Karpas-422 (cell line): ENCODE results near the gene IFNA1. TPM values are rescaled to one million over a fixed set of nuclear protein-coding genes. Genes with fewer than 3 reads are reported as not detected.

Experiments
- DNase-seq: peaks from one replicate; pipeline ENCODE4 v3.0.0-alpha.2; 2015
- H2AFZ ChIP-seq: fragments of 200-600 bp; sonication (generic); 2 replicates; pipeline ENCODE4 v1.6.1; 2014; ENCODE audit warnings: antibody characterized with exemption, low read length, mixed read lengths
- H3K27ac ChIP-seq: fragments of 200-600 bp; sonication (generic); 2 replicates; pipeline ENCODE4 v1.5.1; 2014; ENCODE audit warnings: mild to moderate bottlenecking, low read length, moderate library complexity
- H3K27me3 ChIP-seq: fragments of 200-600 bp; sonication (generic); 2 replicates; pipeline ENCODE4 v1.6.1; 2014; ENCODE audit warnings: low read length, mixed read lengths
- H3K36me3 ChIP-seq: fragments of 200-600 bp; sonication (generic); 2 replicates; pipeline ENCODE4 v1.6.1; 2014; ENCODE audit warnings: low read length, mixed read lengths; ENCODE audit not compliant: insufficient read depth
- H3K4me1 ChIP-seq: fragments of 200-600 bp; sonication (generic); 2 replicates; pipeline ENCODE4 v1.6.1; 2014; ENCODE audit warnings: mild to moderate bottlenecking, low read length, mixed read lengths
- H3K4me2 ChIP-seq: fragments of 200-600 bp; sonication (generic); 2 replicates; pipeline ENCODE4 v1.6.1; 2014; ENCODE audit warnings: low read length, low read depth, mild to moderate bottlenecking; ENCODE audit not compliant: poor library complexity, severe bottlenecking
- H3K4me3 ChIP-seq: fragments of 200-600 bp; sonication (generic); 2 replicates; pipeline ENCODE4 v1.5.1; 2014; ENCODE audit warnings: mild to moderate bottlenecking, antibody characterized with exemption, low read length, mixed read lengths
- H3K79me2 ChIP-seq: fragments of 200-600 bp; sonication (generic); 2 replicates; pipeline ENCODE4 v1.6.1; 2014; ENCODE audit warnings: mild to moderate bottlenecking, low read length, mixed read lengths
- H3K9ac ChIP-seq: fragments of 200-600 bp; sonication (generic); 2 replicates; pipeline ENCODE4 v1.6.0; 2014; ENCODE audit warnings: low read length
- H3K9me2 ChIP-seq: fragments of 200-600 bp; sonication (generic), shearing (Covaris generic); replicated peaks from 2 replicates; pipeline ENCODE4 v1.6.0; 2014; ENCODE audit warnings: mild to moderate bottlenecking, low read length, moderate library complexity; ENCODE audit not compliant: insufficient read depth
- H3K9me3 ChIP-seq: fragments of 300-700, 200-600 bp; sonication (generic); 2 replicates; pipeline ENCODE4 v1.6.1; 2014; ENCODE audit warnings: low read length, mixed read lengths
- H4K20me1 ChIP-seq: fragments of 200-600 bp; sonication (generic); 2 replicates; pipeline ENCODE4 v1.6.1; 2014; ENCODE audit warnings: mild to moderate bottlenecking, antibody characterized with exemption, low read length, low read depth; ENCODE audit not compliant: insufficient read depth
- total RNA-seq: library from RNA; depleted of rRNA; stranded (reverse); fragments of >200 nt; shearing (Covaris generic); gene quantifications from 2 replicates; pipeline ENCODE4 v1.2.3, GENCODE V29; 2014; ENCODE audit warnings: low replicate concordance

Gene IFNA1
- total RNA-seq, 1 experiment from 2014 or later, result not detected

DNA sequence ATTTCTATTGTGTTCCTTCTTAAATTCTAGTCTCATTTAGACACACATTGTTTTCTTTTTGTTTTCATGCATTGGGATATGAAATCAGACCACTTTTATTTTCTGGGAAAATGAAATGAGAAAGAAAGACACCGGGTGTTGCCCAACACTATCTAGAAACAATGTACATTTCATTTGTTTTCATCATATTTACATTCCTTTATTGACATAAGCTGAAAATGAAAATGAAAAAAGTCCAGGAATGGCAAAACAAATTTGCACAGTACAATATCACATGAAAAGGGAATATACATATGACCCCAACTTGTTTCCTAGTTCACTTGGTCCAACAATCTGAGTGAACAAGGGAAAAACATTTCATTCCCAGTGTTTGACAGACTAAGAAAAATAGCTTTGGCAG lies 21.1 kb downstream of the IFNA1 start:
- Histone ChIP-seq H3K4me3 (no peak overlapping the region), H3K9ac (no peak overlapping the region), H4K20me1 (no peaks in the 10 kb centered on the region), H3K4me1 (no peaks in the 10 kb centered on the region), H3K4me2 (no peak overlapping the region), H3K9me3 (no peaks in the 10 kb centered on the region), H3K27me3 (no peaks in the 10 kb centered on the region), H3K36me3 (no peaks in the 10 kb centered on the region), H3K9me2 (no peaks in the 10 kb centered on the region), H3K27ac (no peak overlapping the region), H2AFZ (no peak overlapping the region), H3K79me2 (no peaks in the 10 kb centered on the region)
- DNase-seq, result no peak

DNA sequence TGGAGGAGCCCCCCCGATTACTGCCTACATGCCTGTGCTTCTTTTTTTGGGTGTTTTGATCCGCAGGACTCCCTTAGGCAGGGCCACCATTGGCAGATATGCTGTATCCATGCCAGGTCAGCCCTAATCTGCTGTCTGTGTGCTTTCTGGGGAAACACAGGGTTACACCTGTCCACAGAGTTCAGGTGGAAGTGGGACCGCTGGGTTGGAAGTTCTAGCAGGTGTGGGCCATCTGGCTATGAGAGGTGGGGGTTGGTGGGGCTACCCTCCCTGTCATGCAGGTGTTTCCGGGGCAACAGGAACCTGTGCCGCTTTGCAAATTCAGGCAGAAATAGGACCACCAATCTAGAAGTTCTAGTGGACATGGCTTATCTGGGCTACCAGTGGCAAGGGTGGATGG lies 24.9 kb downstream of the IFNA1 start:
- Histone ChIP-seq H3K4me3 (no peak overlapping the region), H4K20me1 (no peaks in the 10 kb centered on the region), H3K4me2 (no peak overlapping the region), H3K27ac (no peak overlapping the region), H3K9me3 (no peaks in the 10 kb centered on the region), H2AFZ (no peak overlapping the region), H3K27me3 (no peaks in the 10 kb centered on the region), H3K9ac (no peak overlapping the region), H3K9me2 (no peaks in the 10 kb centered on the region), H3K79me2 (no peaks in the 10 kb centered on the region), H3K4me1 (no peaks in the 10 kb centered on the region), H3K36me3 (no peaks in the 10 kb centered on the region)
- no peak for DNase-seq

DNA sequence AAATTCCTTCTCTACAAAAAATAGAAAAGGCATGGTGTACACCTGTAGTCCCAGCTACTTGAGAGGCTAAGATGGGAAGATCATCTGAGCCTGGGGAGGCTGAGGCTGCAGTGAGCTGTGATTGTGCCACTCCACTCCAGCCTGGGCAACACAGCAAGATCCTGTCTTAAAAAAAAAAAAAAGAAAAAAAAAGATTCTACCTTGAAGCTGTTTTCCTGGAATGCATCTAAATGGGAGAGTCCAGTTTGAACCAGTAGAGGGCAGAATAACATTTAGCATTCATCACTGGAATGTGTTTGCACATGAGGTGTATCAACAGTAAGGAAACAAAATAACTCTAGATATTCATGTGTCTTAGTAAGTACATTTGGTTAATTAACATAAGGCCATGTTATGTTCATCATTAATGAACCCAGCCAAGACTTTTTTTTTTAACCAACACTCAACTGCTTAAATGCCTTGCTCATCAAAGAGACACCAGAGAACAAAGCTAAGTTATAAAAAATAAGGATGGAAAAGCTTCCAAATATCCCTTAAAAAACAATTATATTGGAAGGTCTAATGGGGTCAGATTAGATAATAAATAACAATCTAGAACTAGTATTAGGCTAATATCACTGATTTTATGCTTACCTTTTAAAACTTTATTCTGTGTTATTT lies 25.8 kb downstream of the IFNA1 start:
- Histone ChIP-seq H3K79me2 (no peaks in the 10 kb centered on the region), H3K9ac (no peak overlapping the region), H3K27me3 (no peaks in the 10 kb centered on the region), H4K20me1 (no peaks in the 10 kb centered on the region), H3K4me3 (no peak overlapping the region), H3K4me2 (no peak overlapping the region), H3K9me2 (no peaks in the 10 kb centered on the region), H2AFZ (no peak overlapping the region), H3K9me3 (no peaks in the 10 kb centered on the region), H3K36me3 (no peaks in the 10 kb centered on the region), H3K4me1 (no peaks in the 10 kb centered on the region), H3K27ac (no peak overlapping the region)
- peak; percentile 79 for DNase-seq

DNA sequence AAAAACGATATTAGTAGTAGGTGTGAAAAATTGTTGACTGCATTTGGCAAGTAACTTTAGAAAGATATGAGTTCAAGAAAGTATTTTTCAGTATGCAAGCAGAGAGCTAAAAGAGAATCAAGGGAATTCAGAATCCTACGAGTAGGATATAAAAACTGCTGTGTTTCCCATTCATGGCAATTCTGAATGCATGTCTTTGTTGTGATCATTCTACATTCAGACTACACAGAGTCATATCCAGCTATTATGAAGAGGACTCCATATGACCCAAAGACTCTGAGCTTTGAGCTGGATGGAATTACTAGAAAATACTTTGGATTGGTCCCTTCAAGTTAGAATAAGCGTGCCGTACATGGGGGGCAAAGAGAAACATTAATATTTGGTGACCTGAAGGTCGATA lies 29.9 kb downstream of the IFNA1 start:
- H3K4me2 ChIP-seq, result no peak overlapping the region
- H2AFZ ChIP-seq, result no peak overlapping the region

DNA sequence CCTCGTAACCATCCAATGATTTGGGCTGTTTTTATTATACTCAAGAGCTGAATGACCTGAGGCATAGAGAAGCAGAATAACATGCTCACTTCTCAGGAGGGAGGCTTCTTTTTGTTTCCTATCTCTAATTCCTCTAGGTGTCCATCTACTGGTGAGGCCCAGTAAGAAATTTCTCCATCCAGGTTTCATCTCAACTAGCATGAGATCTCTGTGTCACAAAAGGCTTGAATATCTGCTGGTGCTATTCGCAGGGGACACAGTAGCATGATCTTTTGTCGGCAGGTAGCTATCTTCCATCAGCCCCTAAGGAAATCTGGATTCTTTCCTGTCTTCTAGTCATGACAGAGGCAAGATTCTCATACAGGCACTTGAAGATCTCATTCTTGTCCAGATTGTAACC lies 33.0 kb downstream of the IFNA1 start:
- no peak overlapping the region for H3K9ac ChIP-seq
- no peak overlapping the region for H3K4me2 ChIP-seq
- no peaks in the 10 kb centered on the region for H4K20me1 ChIP-seq
- DNase-seq, result no peak
- no peak overlapping the region for H3K4me3 ChIP-seq
- H3K9me3 ChIP-seq, result no peaks in the 10 kb centered on the region
- no peaks in the 10 kb centered on the region for H3K4me1 ChIP-seq
- no peaks in the 10 kb centered on the region for H3K27me3 ChIP-seq
- no peaks in the 10 kb centered on the region for H3K36me3 ChIP-seq
- no peaks in the 10 kb centered on the region for H3K79me2 ChIP-seq
- H3K9me2 ChIP-seq, result no peaks in the 10 kb centered on the region
- no peak overlapping the region for H2AFZ ChIP-seq
- H3K27ac ChIP-seq, result no peak overlapping the region

More for the DNA sequence above, 29.9 kb downstream of the IFNA1 start:
- H3K79me2 ChIP-seq, result no peaks in the 10 kb centered on the region
- no peak overlapping the region for H3K27ac ChIP-seq
- H3K36me3 ChIP-seq, result no peaks in the 10 kb centered on the region
- no peak overlapping the region for H3K9ac ChIP-seq
- H3K4me3 ChIP-seq, result no peak overlapping the region
- H3K9me2 ChIP-seq, result no peaks in the 10 kb centered on the region
- DNase-seq, result no peak
- H3K9me3 ChIP-seq, result no peaks in the 10 kb centered on the region
- H4K20me1 ChIP-seq, result no peaks in the 10 kb centered on the region
- H3K27me3 ChIP-seq, result no peaks in the 10 kb centered on the region
- no peaks in the 10 kb centered on the region for H3K4me1 ChIP-seq

DNA sequence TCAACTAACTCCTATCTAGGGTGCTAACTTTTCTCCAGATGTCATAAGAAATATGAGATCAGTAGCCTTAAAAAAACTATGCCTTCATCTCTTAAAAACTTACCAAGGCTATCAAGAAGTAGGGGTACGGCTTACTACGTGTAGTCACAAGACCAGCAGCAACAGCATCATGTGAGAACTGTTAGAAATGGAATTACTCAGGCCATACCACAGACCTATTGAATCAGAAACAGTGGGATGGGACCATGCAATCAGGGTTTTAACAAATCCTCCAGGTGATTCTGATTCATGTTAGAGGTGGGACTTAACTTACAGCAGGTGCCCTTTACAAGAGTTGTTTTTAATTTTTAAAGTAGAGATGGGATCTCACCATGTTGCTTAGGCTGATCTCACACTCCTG lies 37.2 kb downstream of the IFNA1 start:
- Histone ChIP-seq H3K4me2 (no peak overlapping the region), H2AFZ (no peak overlapping the region), H3K36me3 (no peaks in the 10 kb centered on the region), H3K4me3 (no peak overlapping the region), H3K9me3 (no peaks in the 10 kb centered on the region), H3K27ac (no peak overlapping the region), H3K4me1 (no peaks in the 10 kb centered on the region), H3K79me2 (no peaks in the 10 kb centered on the region), H3K9ac (no peak overlapping the region), H3K9me2 (no peaks in the 10 kb centered on the region), H3K27me3 (no peaks in the 10 kb centered on the region), H4K20me1 (no peaks in the 10 kb centered on the region)
- no peak for DNase-seq

DNA sequence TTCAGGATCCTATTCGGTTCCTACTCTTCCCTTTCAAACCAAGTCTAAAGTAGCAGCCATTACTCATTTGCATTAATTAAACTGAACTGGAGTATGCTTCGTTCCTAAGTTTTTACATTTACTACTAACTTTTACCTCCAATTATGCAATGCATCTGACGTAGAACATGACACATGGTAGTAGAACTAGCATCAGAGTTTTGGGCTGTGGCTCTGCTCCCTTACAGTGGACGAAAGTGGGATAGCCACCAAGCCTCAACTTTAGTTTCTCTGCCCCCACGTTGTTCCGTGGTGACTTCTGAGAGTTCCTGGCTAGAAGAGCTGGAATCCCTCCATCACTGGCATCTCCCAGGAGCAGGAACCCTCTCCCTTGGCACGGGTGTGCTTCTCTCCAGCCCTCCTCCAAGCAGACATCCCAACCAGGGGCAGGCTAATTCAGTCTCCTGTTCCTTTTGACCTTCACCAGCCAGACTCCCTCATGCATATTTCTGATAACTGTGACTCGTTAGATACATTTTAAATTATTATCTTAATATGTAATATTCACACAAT lies 39.0 kb downstream of the IFNA1 start:
- no peak for DNase-seq
- Histone ChIP-seq H3K9me2 (no peaks in the 10 kb centered on the region), H3K4me1 (no peaks in the 10 kb centered on the region)

DNA sequence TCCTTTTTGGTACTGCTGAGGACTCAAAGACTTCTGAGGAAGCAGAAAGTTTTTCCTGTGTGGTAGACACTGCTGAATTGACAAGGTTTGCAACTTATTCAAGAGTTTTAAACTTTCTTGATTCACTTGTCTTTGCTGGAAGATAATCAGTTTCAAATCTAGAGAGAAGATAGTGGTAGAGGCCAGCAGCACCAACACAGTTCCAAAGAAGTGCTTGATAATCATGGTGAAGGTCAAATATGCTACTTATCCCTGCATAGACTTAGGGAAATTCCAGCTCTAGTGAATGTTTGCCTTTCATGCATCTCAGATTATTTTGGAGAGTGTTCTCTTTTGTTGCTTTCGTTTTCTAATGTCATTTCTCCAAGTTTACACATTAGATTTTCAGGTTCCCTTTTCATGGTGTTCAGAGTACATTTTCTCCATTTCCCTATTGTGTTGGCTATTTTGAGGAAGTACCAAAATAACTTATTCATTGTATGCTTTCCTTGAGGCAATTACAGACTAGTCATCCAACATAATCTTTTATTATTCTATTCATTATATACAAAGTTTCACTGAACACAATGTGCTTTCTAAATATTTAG lies 41.3 kb downstream of the IFNA1 start:
- Histone ChIP-seq H3K4me3 (no peak overlapping the region), H3K9ac (no peak overlapping the region), H3K79me2 (no peaks in the 10 kb centered on the region), H3K4me1 (no peaks in the 10 kb centered on the region), H3K9me2 (no peaks in the 10 kb centered on the region), H3K27ac (no peak overlapping the region), H3K4me2 (no peak overlapping the region), H3K36me3 (no peaks in the 10 kb centered on the region), H3K27me3 (no peaks in the 10 kb centered on the region), H2AFZ (no peak overlapping the region), H3K9me3 (no peaks in the 10 kb centered on the region), H4K20me1 (no peaks in the 10 kb centered on the region)
- DNase-seq, result no peak

More for the DNA sequence above, 39.0 kb downstream of the IFNA1 start:
- Histone ChIP-seq H3K27me3 (no peaks in the 10 kb centered on the region), H3K4me2 (no peak overlapping the region), H2AFZ (no peak overlapping the region), H3K9ac (no peak overlapping the region), H3K27ac (no peak overlapping the region), H3K4me3 (no peak overlapping the region), H3K9me3 (no peaks in the 10 kb centered on the region), H3K79me2 (no peaks in the 10 kb centered on the region), H3K36me3 (no peaks in the 10 kb centered on the region), H4K20me1 (no peaks in the 10 kb centered on the region)
